H1 (cell line): Measurements from ENCODE around the gene ZFP14.

Source experiments
- ASH2L ChIP-seq: fragments of 200-600, 300-600 bp; sonication (generic); IDR thresholded peaks from one replicate; pipeline ENCODE4 v1.7.1; 2017; ENCODE audit warnings: low read length
- EZH2 ChIP-seq: fragments of 200-600 bp; sonication (generic); IDR thresholded peaks from 2 replicates; pipeline ENCODE4 v1.7.1; 2012; ENCODE audit warnings: low read depth, mild to moderate bottlenecking, moderate library complexity, low read length, inconsistent platforms; ENCODE audit not compliant: severe bottlenecking
- POLR2A ChIP-seq, 2 experiments: IDR thresholded peaks; 1 replicate in 1 of 2; 2 replicates in 1 of 2; pipeline ENCODE4 v1.6.1; 2011; ENCODE audit warnings: low read depth in 2 of 2, low read length in 2 of 2, mild to moderate bottlenecking in 2 of 2; ENCODE audit errors: control extremely low read depth in 1 of 2
- SAP30 ChIP-seq: fragments of 300-600 bp; sonication (generic); IDR thresholded peaks from 2 replicates; pipeline ENCODE4 v1.7.1; 2012; ENCODE audit warnings: low read length, moderate library complexity, mild to moderate bottlenecking, inconsistent platforms; ENCODE audit not compliant: insufficient read depth, insufficient replicate concordance
- SIN3A ChIP-seq, 2 experiments: IDR thresholded peaks in 1 of 2; conservative IDR thresholded peaks in 1 of 2; 2 replicates each; pipeline ENCODE4 v1.6.1; 2011 to 2012; ENCODE audit warnings: low read length in 2 of 2, improper control_type of control experiment in 1 of 2, low read depth in 1 of 2, mild to moderate bottlenecking in 1 of 2
- TAF1 ChIP-seq: IDR thresholded peaks from 2 replicates; pipeline ENCODE4 v1.6.1; 2011; ENCODE audit warnings: mild to moderate bottlenecking, low read depth, low read length
- TF ChIP-seq, protein P1 (sequence below), 3 experiments: IDR thresholded peaks; 1 replicate in 2 of 3; 2 replicates in 1 of 3; pipeline versions ENCODE4 v1.5.1 to v1.6.1; 2011; ENCODE audit warnings: low read length in 3 of 3, mild to moderate bottlenecking in 3 of 3, inconsistent platforms in 2 of 3, low read depth in 1 of 3, moderate library complexity in 1 of 3; ENCODE audit not compliant: insufficient read depth in 1 of 3; ENCODE audit errors: control extremely low read depth in 1 of 3
- TF ChIP-seq, protein P2 (sequence below): IDR thresholded peaks from 2 replicates; pipeline ENCODE4 v1.6.1; 2012; ENCODE audit warnings: inconsistent platforms
- TF ChIP-seq, protein P3 (sequence below): IDR thresholded peaks from 2 replicates; pipeline ENCODE4 v1.6.1; 2011; ENCODE audit warnings: low read depth, mild to moderate bottlenecking, low read length; ENCODE audit not compliant: insufficient read depth
- TF ChIP-seq, protein P4 (sequence below): IDR thresholded peaks from 2 replicates; pipeline ENCODE4 v1.6.1; 2011; ENCODE audit warnings: low read length, improper control_type of control experiment

DNA sequence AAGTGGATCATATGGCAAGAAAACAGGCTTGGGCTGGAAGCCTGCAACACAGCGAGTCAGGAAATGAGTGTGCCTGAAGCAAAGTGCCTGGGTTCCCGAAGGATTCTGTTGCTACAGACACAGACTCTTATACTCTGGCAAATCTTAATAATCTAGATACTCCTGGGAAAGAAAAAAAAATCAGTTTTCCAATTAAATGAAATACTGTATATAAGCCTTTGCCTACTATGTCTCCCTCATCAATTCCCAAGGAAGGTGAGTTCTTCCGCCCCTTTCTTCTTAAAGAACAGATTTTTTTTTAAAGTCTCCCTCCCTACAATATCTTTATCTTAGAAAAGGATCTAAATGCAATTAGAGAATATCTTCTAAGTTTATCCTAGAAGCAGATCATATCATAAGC lies 29.1 kb upstream of the ZFP14 start:
- TF ChIP-seq, protein P1, sequence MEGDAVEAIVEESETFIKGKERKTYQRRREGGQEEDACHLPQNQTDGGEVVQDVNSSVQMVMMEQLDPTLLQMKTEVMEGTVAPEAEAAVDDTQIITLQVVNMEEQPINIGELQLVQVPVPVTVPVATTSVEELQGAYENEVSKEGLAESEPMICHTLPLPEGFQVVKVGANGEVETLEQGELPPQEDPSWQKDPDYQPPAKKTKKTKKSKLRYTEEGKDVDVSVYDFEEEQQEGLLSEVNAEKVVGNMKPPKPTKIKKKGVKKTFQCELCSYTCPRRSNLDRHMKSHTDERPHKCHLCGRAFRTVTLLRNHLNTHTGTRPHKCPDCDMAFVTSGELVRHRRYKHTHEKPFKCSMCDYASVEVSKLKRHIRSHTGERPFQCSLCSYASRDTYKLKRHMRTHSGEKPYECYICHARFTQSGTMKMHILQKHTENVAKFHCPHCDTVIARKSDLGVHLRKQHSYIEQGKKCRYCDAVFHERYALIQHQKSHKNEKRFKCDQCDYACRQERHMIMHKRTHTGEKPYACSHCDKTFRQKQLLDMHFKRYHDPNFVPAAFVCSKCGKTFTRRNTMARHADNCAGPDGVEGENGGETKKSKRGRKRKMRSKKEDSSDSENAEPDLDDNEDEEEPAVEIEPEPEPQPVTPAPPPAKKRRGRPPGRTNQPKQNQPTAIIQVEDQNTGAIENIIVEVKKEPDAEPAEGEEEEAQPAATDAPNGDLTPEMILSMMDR (IDR thresholded peaks at IDR 0.05; ENCODE audit: control extremely low read depth in 1 of 3, insufficient read depth in 1 of 3, low read depth in 1 of 3, low read length in 3 of 3) = no peak
- TF ChIP-seq ASH2L (no peak), SAP30 (no peak), POLR2A (IDR thresholded peaks at IDR 0.05; ENCODE audit: control extremely low read depth in 1 of 2, low read depth in 2 of 2, low read length in 2 of 2) (no peak), EZH2 (no peak), SIN3A (conservative IDR thresholded peaks at IDR 0.05 in 1 of 2, IDR thresholded peaks at IDR 0.05 in 1 of 2; ENCODE audit: low read depth in 1 of 2, low read length in 2 of 2) (no peak), TAF1 (no peak)
- TF ChIP-seq, protein P2, sequence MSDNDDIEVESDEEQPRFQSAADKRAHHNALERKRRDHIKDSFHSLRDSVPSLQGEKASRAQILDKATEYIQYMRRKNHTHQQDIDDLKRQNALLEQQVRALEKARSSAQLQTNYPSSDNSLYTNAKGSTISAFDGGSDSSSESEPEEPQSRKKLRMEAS = no peak
- TF ChIP-seq, protein P3, sequence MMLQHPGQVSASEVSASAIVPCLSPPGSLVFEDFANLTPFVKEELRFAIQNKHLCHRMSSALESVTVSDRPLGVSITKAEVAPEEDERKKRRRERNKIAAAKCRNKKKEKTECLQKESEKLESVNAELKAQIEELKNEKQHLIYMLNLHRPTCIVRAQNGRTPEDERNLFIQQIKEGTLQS = no peak
- TF ChIP-seq, protein P4, sequence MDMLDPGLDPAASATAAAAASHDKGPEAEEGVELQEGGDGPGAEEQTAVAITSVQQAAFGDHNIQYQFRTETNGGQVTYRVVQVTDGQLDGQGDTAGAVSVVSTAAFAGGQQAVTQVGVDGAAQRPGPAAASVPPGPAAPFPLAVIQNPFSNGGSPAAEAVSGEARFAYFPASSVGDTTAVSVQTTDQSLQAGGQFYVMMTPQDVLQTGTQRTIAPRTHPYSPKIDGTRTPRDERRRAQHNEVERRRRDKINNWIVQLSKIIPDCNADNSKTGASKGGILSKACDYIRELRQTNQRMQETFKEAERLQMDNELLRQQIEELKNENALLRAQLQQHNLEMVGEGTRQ = no peak
